ENCODE results near the gene DMBT1. TPM values are rescaled to one million over a fixed set of nuclear protein-coding genes. Genes with fewer than 3 reads are reported as not detected.
A peak's percentile ranks its signal among the peaks of the same experiment; 100 is the strongest.

Gene DMBT1
- total and polyA plus RNA-seq, 4 donors, result 0.03 TPM; not detected in 3

- no peak for TF ChIP-seq JUND (IDR thresholded peaks at IDR 0.05)
Measured at GRCh38 chr10:122566632-122567031, 6.1 kb downstream of the DMBT1 start (continued).

DNA sequence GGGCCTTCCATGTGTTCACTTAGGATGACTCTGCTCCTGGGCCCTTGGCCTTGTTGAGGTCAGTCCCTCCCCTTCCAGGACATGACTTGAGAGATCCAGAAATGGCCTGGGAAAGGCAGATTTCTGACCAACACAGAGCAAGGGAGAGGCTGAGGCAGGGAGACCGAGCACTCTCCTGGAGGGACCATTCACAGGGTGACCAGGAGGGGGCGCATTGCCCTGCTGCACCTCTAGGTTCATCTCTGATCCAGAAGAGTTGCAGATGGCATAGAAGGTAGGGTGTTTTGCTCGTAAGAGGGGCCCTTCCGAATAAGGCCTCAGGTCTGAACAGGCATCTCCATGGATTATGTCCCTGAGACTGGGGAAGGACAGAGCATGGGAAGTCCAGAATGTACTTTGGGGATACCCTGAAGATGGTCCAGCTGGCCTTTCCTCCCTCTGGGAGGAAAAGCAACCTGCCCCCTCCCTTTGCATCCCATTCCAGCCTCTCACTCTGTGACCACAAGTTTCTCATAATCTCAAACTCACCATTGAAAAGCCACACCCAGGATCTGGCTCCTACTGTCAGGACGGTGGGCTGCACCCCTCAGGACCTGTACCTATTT lies 6.6 kb downstream of the DMBT1 start:
- peaks cover 0 to 2% (median 0%) of the 10 kb centered on the region in 4 donors for H3K27me3 ChIP-seq (ENCODE audit: control insufficient read depth in 4 of 4, insufficient read depth in 4 of 4, low read length in 3 of 4)
- no peak overlapping the region for H3K27ac ChIP-seq (ENCODE audit: low read depth in 1 of 2, low read length in 2 of 2)
- H3K4me1 ChIP-seq (ENCODE audit: control insufficient read depth in 4 of 4, insufficient read depth in 4 of 4, low read length in 3 of 4), result peaks cover 0 to 4% (median 1%) of the 10 kb centered on the region in 4 donors
- peak; percentile 41 for DNase-seq (ENCODE audit: low spot score)
- no peaks in the 10 kb centered on the region for H3K9me3 ChIP-seq (ENCODE audit: control insufficient read depth in 4 of 4, low read length in 3 of 4)
- no peak overlapping the region for H3K9ac ChIP-seq (ENCODE audit: low read depth in 1 of 2, low read length in 2 of 2)
- no peak overlapping the region for H3K4me3 ChIP-seq (ENCODE audit: low read depth in 1 of 3, low read length in 3 of 3)
- whole genome bisulfite sequencing, result 64% methylated on average over 5 of the region's 5 CpGs
- no peak for TF ChIP-seq TAF1 (conservative IDR thresholded peaks at IDR 0.05)
- peak; percentile 41 to 69 for TF ChIP-seq RAD21 (IDR thresholded peaks at IDR 0.05)
- TF ChIP-seq JUND (IDR thresholded peaks at IDR 0.05), result no peak
- peak; percentile 48 for TF ChIP-seq CTCF (IDR thresholded peaks at IDR 0.05; ENCODE audit: low read depth, low read length, missing input control)
- TF ChIP-seq GABPA (IDR thresholded peaks at IDR 0.05 in 1 of 2, conservative IDR thresholded peaks at IDR 0.05 in 1 of 2), result no peak
- no peak for TF ChIP-seq FOXA1 (IDR thresholded peaks at IDR 0.05)
- no peak for TF ChIP-seq RXRA (IDR thresholded peaks at IDR 0.05)
- H3K36me3 ChIP-seq (ENCODE audit: control insufficient read depth in 4 of 4, insufficient read depth in 3 of 4, low read depth in 1 of 4, low read length in 3 of 4), result no peaks in the 10 kb centered on the region

GRCh38 chr10:122568551-122568950 lies 8.0 kb downstream of the DMBT1 start:
- DNase-seq (ENCODE audit: low spot score), result no peak
- H3K4me3 ChIP-seq (ENCODE audit: low read depth in 1 of 3, low read length in 3 of 3), result no peak overlapping the region
- WGBS, result 84% methylated on average over 8 of the region's 8 CpGs
- no peaks in the 10 kb centered on the region for H3K36me3 ChIP-seq (ENCODE audit: control insufficient read depth in 4 of 4, insufficient read depth in 3 of 4, low read depth in 1 of 4, low read length in 3 of 4)
- H3K9ac ChIP-seq (ENCODE audit: low read depth in 1 of 2, low read length in 2 of 2), result no peak overlapping the region
- peaks cover 0 to 2% (median 0%) of the 10 kb centered on the region in 4 donors for H3K27me3 ChIP-seq (ENCODE audit: control insufficient read depth in 4 of 4, insufficient read depth in 4 of 4, low read length in 3 of 4)
- peaks cover 0 to 4% (median 1%) of the 10 kb centered on the region in 4 donors for H3K4me1 ChIP-seq (ENCODE audit: control insufficient read depth in 4 of 4, insufficient read depth in 4 of 4, low read length in 3 of 4)
- H3K27ac ChIP-seq (ENCODE audit: low read depth in 1 of 2, low read length in 2 of 2), result no peak overlapping the region
- TF ChIP-seq, protein P1, sequence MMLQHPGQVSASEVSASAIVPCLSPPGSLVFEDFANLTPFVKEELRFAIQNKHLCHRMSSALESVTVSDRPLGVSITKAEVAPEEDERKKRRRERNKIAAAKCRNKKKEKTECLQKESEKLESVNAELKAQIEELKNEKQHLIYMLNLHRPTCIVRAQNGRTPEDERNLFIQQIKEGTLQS (IDR thresholded peaks at IDR 0.05), result no peak
- TF ChIP-seq NR2F2 (IDR thresholded peaks at IDR 0.05) (no peak), RXRA (IDR thresholded peaks at IDR 0.05) (no peak), YY1 (IDR thresholded peaks at IDR 0.05) (no peak), GABPA (IDR thresholded peaks at IDR 0.05 in 1 of 2, conservative IDR thresholded peaks at IDR 0.05 in 1 of 2) (no peak), HNF4G (IDR thresholded peaks at IDR 0.05) (no peak), RAD21 (IDR thresholded peaks at IDR 0.05) (no peak), HNF4A (conservative IDR thresholded peaks at IDR 0.05) (no peak), CTCF (IDR thresholded peaks at IDR 0.05; ENCODE audit: low read depth, low read length, missing input control) (no peak)
- TF ChIP-seq, protein P2, sequence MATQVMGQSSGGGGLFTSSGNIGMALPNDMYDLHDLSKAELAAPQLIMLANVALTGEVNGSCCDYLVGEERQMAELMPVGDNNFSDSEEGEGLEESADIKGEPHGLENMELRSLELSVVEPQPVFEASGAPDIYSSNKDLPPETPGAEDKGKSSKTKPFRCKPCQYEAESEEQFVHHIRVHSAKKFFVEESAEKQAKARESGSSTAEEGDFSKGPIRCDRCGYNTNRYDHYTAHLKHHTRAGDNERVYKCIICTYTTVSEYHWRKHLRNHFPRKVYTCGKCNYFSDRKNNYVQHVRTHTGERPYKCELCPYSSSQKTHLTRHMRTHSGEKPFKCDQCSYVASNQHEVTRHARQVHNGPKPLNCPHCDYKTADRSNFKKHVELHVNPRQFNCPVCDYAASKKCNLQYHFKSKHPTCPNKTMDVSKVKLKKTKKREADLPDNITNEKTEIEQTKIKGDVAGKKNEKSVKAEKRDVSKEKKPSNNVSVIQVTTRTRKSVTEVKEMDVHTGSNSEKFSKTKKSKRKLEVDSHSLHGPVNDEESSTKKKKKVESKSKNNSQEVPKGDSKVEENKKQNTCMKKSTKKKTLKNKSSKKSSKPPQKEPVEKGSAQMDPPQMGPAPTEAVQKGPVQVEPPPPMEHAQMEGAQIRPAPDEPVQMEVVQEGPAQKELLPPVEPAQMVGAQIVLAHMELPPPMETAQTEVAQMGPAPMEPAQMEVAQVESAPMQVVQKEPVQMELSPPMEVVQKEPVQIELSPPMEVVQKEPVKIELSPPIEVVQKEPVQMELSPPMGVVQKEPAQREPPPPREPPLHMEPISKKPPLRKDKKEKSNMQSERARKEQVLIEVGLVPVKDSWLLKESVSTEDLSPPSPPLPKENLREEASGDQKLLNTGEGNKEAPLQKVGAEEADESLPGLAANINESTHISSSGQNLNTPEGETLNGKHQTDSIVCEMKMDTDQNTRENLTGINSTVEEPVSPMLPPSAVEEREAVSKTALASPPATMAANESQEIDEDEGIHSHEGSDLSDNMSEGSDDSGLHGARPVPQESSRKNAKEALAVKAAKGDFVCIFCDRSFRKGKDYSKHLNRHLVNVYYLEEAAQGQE (IDR thresholded peaks at IDR 0.05), result no peak
- TF ChIP-seq, protein P3, sequence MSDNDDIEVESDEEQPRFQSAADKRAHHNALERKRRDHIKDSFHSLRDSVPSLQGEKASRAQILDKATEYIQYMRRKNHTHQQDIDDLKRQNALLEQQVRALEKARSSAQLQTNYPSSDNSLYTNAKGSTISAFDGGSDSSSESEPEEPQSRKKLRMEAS (IDR thresholded peaks at IDR 0.05), result no peak
- TF ChIP-seq, protein P4, sequence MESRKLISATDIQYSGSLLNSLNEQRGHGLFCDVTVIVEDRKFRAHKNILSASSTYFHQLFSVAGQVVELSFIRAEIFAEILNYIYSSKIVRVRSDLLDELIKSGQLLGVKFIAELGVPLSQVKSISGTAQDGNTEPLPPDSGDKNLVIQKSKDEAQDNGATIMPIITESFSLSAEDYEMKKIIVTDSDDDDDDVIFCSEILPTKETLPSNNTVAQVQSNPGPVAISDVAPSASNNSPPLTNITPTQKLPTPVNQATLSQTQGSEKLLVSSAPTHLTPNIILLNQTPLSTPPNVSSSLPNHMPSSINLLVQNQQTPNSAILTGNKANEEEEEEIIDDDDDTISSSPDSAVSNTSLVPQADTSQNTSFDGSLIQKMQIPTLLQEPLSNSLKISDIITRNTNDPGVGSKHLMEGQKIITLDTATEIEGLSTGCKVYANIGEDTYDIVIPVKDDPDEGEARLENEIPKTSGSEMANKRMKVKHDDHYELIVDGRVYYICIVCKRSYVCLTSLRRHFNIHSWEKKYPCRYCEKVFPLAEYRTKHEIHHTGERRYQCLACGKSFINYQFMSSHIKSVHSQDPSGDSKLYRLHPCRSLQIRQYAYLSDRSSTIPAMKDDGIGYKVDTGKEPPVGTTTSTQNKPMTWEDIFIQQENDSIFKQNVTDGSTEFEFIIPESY (IDR thresholded peaks at IDR 0.05), result no peak
- no peaks in the 10 kb centered on the region for H3K9me3 ChIP-seq (ENCODE audit: control insufficient read depth in 4 of 4, low read length in 3 of 4)

All from liver (tissue), 9 donors.